ENCODE results near the gene WDR44.

- TF ChIP-seq CTCF (IDR thresholded peaks at IDR 0.05; ENCODE audit: low read length) (no peak), EZH2phosphoT487 (IDR thresholded peaks at IDR 0.05; ENCODE audit: low read length) (no peak)
Measured at GRCh38 chrX:118360429-118361125, 14.7 kb downstream of the WDR44 start.
